ENCODE data around the gene PLCB3. TPM values are rescaled to one million over a fixed set of nuclear protein-coding genes. Genes with fewer than 3 reads are reported as not detected.

PLCB3 gene
- total RNA-seq: 10 to 100 TPM; 26.1 to 28.3 TPM
- long read RNA-seq, donor 1, full-length matches to known transcripts: 1 of 8 reads
- long read RNA-seq, donor 1, partial matches to known transcripts: 5 of 8 reads
- long read RNA-seq, donor 1, other reads (novel, unspliced or antisense): 2 of 8 reads
- long read RNA-seq, donor 2, partial matches to known transcripts: 9 of 12 reads
- long read RNA-seq, donor 2, other reads (novel, unspliced or antisense): 3 of 12 reads

GRCh38 chr11:64251016-64251752, at the start of gene PLCB3:
PLCB3 (plus strand) TSS chr11:64251530; CDS start chr11:64251650, 120 bp downstream.
- intact Hi-C loops (cut with DNase I): no loop called here
- no peak for DNase-seq (ENCODE audit: low spot score)

- intact Hi-C loops (cut with DNase I): loop anchor here in 1 of 2 donors (10.0 kb wide), 1 partner anchor 93 kb away; the partner anchor contains the start of gene KCNK4
- DNase-seq (ENCODE audit: low spot score): no peak
Observed at GRCh38 chr11:64201543-64201942, 49.8 kb upstream of the PLCB3 start.

GRCh38 chr11:64202992-64203391, 48.3 kb upstream of the PLCB3 start:
- DNase-seq (ENCODE audit: low spot score): no peak
- intact Hi-C loops (cut with DNase I): loop anchor here in 1 of 2 donors (10.0 kb wide), 1 partner anchor 92 kb away; the partner anchor contains the start of gene KCNK4

GRCh38 chr11:64203421-64204079, 47.8 kb upstream of the PLCB3 start:
- no peak for DNase-seq (ENCODE audit: low spot score)
- intact Hi-C loops (cut with DNase I): loop anchor here in 1 of 2 donors (10.0 kb wide), 1 partner anchor 91 kb away; the partner anchor contains the start of gene KCNK4

GRCh38 chr11:64204080-64204440, 47.3 kb upstream of the PLCB3 start:
- no peak for DNase-seq (ENCODE audit: low spot score)
- intact Hi-C loops (cut with DNase I): loop anchor here in 1 of 2 donors (10.0 kb wide), 1 partner anchor 91 kb away; the partner anchor contains the start of gene KCNK4

- intact Hi-C loops (cut with DNase I): loop anchor here in 1 of 2 donors (10.0 kb wide), 1 partner anchor 90 kb away; the partner anchor contains the start of gene KCNK4
- peak; percentile 95 for DNase-seq (ENCODE audit: low spot score)
Observed at GRCh38 chr11:64204464-64204989, 46.8 kb upstream of the PLCB3 start.

GRCh38 chr11:64206457-64207255, 44.7 kb upstream of the PLCB3 start, which contains the start of gene FERMT3:
FERMT3 (plus strand) TSS chr11:64206721; CDS start chr11:64207365, 644 bp downstream.
- DNase-seq (ENCODE audit: low spot score): peak; percentile 92
- intact Hi-C loops (cut with DNase I): loop anchor here (1.0 to 10.0 kb wide), 3 partner anchors 17 to 96 kb away; partner anchors contain the start of genes CATSPERZ (in 1 of the 2) and KCNK4 (in 1 of the 2)

- peak; percentile 94 for DNase-seq (ENCODE audit: low spot score)
- intact Hi-C loops (cut with DNase I): loop anchor here (1.0 to 10.0 kb wide), 3 partner anchors 16 to 95 kb away; partner anchors contain the start of genes CATSPERZ (in 1 of the 2) and KCNK4 (in 1 of the 2)
Observed at GRCh38 chr11:64207256-64208085, 43.9 kb upstream of the PLCB3 start.

- intact Hi-C loops (cut with DNase I): loop anchor here (5.0 to 10.0 kb wide), 2 partner anchors 87 to 94 kb away; partner anchors contain the start of genes CATSPERZ (in 1 of the 2) and KCNK4 (in 1 of the 2)
- DNase-seq (ENCODE audit: low spot score): peak; percentile 82
Observed at GRCh38 chr11:64208086-64208795, 43.1 kb upstream of the PLCB3 start.

- DNase-seq (ENCODE audit: low spot score): peak; percentile 83
- intact Hi-C loops (cut with DNase I): loop anchor here (5.0 to 10.0 kb wide), 2 partner anchors 86 to 93 kb away; partner anchors contain the start of genes CATSPERZ (in 1 of the 2) and KCNK4 (in 1 of the 2)
Observed at GRCh38 chr11:64208796-64209562, 42.4 kb upstream of the PLCB3 start.

- intact Hi-C loops (cut with DNase I): loop anchor here (5.0 to 10.0 kb wide), 2 partner anchors 85 to 93 kb away; partner anchors contain the start of genes CATSPERZ (in 1 of the 2) and KCNK4 (in 1 of the 2)
- no peak for DNase-seq (ENCODE audit: low spot score)
Observed at GRCh38 chr11:64209563-64209843, 41.8 kb upstream of the PLCB3 start.

- intact Hi-C loops (cut with DNase I): no loop called here
Observed at GRCh38 chr11:64210301-64211020, 40.9 kb upstream of the PLCB3 start.

GRCh38 chr11:64211181-64211872, 40.0 kb upstream of the PLCB3 start:
- DNase-seq (ENCODE audit: low spot score): no peak
- intact Hi-C loops (cut with DNase I): no loop called here

More at GRCh38 chr11:64210301-64211020, 40.9 kb upstream of the PLCB3 start:
- DNase-seq (ENCODE audit: low spot score): no peak

- intact Hi-C loops (cut with DNase I): no loop called here
- DNase-seq (ENCODE audit: low spot score): no peak
Observed at GRCh38 chr11:64216879-64217278, 34.5 kb upstream of the PLCB3 start.

Data from posterior vena cava (tissue), 2 donors.